Activated CD4-positive, alpha-beta T cell treated with anti-CD3 and anti-CD28 coated beads, Interleukin-2, amount 50 U/mL, for 16 hours (primary cell): Measurements from ENCODE around the gene AGTRAP.

Experiments used
- DNase-seq: peaks from one replicate; pipeline ENCODE4 v3.0.0-alpha.2; 2020

The AGTRAP gene

DNA sequence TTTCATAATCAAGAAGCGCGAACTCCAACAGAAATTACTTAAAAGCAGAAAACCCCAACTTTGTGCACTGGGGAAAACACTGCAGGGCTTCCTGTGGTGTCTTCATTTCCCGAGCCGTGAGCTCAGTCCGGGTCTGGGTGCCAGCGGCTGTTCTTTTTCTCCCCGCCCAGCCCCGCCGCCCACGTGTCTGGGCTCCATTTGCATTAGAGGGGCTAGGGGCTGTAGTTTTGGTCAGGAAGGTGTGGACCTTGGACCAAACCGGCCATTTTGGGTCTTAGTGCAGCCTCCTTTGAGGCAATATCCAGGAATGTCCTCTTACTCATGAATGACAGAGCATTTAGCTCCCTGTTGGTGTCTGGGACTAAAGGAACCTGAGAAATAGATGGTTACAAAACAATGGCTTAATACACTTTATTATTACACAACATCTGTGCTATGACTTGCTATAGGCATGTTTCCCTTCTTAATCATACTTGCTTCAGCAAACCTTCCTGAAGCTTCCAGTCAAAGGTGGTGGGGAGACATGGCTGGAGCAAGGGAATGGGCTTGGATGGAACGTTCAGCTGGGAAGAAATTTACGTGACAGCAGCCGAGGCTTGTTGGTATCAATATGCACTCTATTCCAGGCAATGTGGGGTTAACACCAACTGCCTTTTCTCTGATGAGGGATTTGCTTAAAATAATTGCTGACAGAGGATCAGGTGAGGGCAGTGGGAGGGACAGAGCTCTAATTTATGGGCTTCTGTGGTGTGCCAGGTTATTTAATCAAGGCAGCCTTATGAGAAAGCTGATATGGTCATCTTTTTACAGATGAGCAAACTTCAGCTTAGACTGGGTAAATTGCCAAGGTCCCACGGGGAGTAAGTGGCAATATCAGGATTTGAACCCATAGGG lies 1.1 kb downstream of the AGTRAP start:
- peak; percentile 63 for DNase-seq

DNA sequence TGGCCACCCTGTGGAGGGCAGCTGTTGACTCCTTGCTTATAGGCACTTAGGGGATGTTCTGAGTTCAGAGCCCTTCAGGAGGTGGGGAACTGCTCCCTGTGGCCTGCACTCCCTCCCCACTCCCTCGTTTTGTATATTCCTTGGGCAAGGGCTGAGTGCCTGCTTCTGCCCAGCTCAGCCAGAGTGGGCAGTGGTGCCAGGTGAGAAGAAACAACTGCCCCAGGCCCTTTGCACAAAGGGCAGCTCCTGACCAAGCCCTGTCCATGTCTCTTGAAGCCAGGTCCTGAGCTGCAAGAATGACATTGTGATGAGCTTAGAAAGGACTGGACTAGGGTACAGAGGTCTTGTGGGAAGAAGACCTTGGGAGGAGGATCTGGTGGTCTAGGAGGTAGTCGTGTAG lies 2.2 kb downstream of the AGTRAP start:
- no peak for DNase-seq

DNA sequence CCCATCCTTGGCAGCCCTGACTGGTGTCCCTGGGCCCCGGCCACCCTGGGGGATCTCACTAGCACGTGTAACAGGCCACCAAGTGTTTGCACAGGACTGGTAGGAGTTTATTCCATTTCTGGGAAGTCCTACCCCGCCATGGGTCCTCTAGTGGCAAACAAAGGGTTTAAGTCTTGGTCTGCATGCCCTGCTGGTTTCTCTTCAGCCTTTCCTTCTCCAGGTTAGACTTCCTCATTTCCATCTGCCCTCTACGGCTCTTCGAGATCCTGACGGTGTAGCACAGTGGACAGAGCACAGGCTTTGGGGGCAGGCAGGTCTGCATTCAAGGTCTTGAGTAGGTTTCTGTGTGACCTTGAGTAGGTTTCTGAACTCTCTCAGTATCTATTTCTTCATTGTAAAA lies 2.8 kb downstream of the AGTRAP start:
- DNase-seq = no peak

DNA sequence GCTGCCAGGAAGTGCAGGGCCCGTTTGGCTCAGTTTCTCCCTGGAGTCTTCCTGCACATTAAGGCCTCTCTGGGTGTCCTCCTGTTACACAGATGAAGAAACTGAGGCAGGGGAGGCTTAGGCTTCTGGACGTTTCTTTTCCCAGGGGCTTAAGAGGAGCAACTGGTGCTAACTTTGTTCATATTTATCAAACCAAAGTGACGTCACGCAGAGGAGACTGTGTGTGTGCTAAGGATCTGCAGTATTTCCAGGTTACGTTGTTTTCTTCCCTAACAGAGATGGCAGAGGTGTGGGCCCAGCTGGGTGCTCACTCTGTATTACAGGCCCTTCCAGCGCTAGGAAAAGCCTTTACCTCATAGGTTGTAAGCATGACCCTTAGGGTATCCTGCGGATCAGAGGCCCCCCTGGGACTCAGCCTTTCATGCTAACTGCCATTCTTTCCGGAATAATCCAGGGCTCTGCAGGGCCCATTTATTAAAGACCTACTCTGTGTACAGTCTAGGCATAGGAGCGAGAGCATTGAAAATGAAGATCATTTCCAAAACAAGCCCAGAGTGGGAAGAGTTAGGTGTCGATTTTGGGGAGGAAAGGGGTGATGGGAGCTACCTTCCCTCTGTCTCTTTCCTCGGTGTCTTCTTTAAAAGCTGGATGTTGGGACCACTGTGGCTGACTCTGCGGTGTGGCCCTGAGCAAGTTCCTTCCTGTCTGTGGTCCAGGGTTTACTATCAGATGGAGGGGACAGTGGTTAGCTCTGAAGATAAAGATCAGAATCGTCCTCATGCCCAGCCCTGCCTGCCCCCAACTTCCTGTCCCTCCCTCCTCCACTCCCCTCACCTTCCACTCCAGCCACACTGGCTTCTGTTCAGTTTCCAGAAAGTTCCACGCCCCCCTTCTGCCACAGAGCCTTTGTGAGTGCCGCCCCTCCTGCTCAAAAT lies 4.6 kb downstream of the AGTRAP start:
- peak; percentile 79 for DNase-seq

DNA sequence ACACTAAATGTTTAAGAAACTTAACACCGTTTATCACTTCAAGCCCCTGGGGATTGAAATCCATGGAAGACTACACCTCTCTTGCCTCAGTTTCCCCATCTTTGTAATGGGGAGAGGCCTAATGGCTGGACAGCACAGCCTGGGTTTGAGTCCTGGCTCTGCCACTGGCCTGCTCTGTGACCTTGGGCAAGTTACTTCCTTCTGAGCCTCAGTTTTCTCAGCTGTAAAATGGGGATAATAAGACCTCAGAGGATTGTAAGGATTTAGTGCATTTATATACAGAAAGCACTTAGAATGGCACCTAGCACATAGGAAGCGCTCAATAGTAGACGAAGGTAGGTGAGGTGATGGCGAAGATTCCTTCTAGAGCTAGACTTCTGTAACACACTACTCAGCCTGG lies 5.5 kb downstream of the AGTRAP start:
- DNase-seq = no peak

DNA sequence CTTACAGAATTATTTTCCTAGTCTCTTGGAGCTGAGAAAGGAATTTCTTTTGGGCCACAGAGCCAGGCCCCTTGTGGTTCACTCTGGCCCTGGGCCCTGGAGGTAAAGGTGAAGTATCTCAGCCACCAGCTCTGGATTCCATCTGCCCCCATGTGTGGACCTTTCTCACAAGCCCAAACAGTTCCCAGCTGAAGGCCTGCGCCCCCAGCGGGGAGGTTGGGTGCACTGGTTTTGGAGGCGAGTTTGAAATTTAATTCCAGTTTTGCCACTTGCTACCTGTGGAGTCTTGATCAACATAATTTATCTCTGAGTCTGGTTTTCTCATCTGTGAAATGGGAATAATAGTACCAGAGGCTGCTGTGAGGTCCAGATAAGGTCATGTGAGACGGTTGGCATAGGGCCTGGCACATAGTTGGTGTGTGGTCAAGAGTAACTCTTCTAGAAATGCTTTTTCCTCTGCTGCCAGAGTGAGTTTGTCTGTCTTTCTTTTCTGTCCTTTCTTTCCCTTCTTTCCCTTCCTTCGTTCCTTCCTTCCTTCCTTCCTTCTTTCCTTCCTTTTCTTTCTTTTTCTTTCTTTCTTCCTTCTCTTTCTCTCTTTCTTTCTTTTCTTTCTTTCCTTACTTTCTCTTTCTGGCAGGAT lies 6.1 kb downstream of the AGTRAP start:
- DNase-seq = no peak

DNA sequence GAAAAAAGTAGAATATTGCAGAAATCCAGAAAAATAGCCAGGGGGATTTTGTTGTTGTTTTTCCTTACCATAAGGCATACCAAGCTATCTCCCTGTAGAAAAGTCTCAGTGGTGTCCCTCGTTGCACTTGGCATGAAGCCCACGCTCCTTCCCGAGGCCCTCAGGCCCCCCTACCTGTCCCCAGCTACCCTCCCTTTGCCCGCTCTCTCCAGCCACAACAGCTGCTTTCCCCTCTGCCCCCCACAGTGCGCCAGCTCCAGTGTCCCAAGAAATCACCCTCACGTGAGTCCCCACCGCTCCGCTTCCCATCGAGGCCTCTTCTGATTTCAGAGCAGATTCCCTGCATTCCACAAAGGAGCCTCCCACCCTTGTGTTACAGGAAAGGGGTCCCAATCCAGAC lies 8.4 kb downstream of the AGTRAP start:
- no peak for DNase-seq

DNA sequence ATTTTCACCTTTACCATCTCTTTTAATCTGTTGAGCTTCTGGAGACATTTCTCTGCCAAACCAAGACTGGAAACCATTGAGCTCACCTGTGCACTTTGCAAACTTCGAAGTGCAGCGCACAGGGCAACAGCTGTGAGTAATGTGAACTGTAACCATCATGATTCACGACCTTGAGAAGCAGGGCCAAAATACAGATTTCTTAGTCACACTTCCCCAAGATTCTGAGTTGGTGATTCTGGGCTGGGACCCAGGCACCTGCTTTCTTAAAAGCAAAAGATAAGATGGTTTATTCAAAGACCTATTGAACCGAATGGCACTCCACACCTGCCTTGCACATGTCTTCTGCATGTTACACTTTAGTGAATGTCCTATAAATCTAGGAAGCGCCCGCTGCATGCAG lies 10.2 kb downstream of the AGTRAP start:
- no peak for DNase-seq

DNA sequence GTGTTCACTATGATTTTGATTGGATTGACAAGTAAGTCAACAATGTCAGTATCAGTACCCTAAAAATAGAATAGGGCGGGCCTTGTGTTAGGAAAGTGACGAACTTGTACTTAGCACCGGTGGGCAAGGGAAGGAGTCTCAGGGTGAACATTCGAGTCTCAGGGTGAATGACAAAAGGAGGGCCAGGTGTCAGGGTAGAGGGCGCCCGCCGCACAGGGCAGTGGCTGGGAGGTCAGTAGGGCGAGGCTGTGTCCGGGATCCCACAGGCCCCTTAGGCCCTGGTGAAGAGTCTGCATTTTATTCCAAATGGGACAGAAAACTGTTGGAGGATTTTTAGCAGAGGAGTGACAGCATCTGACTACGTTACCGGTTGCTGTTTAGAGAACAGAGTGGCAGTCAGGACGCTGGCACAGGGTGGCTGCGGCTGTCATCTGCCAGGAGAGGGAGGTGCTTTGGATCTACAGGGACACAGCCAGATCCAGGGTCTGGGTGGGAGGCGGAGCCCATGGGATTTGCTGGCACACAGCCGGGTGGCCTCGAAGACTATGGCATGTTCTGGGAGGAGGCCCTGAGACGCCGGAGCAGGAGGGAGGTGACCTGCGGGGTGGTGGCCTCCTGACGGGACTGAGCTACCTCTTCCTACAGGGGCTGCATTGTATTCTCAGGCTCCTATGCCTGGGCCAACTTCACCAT lies 11.0 kb downstream of the AGTRAP start:
- DNase-seq = no peak

DNA sequence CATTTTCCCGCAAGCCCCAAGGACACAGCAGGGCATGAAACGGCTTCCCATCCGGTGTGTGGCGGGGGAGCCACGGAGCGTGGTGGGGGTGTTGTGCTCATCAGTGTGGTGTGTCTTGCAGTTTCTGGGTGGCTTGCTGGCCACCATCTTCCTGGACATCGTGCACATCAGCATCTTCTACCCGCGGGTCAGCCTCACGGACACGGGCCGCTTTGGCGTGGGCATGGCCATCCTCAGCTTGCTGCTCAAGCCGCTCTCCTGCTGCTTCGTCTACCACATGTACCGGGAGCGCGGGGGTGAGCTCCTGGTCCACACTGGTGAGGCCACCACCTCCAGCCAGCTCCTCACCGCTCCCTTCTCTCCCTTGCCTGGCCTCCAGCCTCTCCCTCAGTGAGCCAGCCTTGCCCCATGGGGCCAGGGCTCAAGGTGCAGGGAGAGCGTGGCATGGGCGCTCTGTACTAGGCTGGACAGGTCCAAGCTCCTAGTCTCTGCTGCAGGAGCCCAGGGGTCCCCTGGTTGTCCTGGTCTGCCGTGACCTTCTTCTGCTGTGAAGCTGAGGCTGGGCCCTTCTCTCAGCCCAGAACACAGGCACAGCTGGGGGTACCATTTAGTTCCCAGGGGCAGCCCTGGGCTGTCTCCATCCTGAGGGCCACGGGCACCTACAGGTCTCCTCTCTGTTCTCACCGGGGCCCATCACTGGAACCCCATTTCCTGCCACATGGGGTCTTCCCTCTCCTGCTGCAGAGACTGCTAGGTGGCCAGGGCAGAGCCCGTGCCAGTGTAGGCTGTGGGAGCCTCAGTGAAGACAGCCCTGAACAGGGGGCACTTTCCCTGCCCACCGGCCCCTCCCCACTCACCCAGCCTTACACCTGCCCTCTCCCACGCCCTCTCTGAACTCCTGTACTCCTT lies 12.6 kb downstream of the AGTRAP start:
- no peak for DNase-seq

DNA sequence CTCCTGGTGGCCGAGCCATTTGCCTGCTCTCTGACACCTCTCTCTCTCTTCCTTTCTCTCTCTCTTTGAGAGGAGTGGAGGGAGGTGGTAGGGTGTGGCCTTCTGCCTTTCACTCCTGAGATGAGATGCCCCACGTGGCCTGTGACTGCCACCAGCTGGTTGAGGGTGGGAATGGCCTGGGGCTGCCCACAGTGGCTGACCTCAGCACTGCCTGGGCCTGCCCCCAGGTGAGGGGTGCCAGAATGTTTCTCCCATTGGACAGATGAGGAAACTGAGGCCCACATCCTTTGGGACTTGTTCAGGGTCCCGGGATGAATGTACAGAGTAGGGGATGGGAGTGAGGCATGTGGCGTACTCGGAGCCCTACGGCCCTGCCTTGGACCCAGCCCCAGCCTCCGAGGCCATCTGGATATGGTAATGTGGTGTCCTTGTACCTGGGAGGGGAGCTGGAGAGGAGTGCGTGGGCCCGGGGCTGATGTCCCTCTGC lies 13.3 kb downstream of the AGTRAP start:
- peak; percentile 87 for DNase-seq

DNA sequence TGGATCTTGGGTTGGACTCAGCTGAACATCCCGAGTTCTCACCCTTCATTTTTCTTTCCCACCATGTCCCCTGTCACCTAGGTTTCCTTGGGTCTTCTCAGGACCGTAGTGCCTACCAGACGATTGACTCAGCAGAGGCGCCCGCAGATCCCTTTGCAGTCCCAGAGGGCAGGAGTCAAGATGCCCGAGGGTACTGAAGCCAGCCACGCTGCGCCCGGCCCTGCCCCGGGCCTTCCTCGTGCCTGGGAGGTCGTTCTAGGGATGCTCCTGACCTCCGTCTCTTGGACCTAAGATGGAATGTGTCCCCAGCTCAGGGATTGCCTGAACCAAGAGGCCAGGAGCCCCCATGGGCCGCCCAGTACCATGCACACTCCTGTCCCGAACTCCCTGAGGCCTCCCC lies 14.1 kb downstream of the AGTRAP start:
- no peak for DNase-seq

DNA sequence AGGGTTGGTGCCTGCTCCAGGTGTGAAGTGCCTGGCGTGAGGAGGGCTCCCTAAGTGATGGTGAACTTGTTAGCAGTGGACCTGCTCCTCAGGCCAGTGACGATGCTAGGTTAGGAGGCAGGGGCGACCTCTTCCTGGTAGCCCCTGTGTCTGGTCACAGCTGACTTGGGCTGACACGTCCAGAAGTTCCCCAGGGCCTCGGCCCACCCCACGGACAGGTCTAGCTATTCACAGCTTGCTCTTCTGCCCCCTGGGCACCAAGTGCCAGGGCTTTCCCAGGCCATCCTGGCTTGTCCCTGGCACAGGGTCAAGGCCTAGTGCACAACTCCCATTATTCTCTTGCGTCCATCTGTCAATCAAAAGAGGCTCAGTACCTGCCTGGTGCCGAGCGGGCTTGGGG lies 15.2 kb downstream of the AGTRAP start:
- DNase-seq = no peak

DNA sequence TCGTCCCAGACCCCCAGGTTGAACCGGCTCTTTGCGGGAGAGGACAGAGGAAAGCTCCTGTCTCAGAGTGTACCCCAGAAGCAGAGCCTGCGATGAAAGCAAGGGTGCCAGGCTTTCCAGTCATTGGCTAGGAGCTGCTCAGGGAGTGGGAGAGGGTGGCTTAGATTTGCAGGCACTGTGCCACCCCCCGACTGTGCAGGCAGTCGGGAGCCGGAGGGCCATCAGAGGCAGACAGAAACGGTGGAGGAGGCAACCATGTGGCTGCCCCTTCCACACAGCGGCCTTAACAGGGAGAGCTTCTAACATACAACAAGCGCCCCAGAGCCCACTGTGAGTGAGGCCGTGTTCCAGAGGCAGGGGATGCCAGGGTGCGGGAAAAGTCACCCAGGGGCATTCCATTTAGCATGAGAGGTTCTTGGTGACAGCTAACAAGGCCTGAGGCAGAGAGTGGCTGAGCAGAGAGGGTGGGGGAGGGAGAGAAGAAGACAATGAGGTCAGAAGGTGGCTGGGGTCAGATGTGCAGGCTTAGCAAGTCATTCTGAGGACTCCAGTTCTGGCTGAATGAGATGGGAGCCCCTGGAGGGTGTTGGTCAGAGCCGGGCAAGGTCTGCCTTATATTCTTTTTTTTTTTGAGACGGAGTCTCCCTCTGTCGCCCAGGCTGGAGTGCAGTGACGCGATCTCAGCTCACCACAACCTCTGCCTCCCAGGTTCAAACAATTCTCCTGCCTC lies 16.6 kb downstream of the AGTRAP start:
- DNase-seq = no peak

DNA sequence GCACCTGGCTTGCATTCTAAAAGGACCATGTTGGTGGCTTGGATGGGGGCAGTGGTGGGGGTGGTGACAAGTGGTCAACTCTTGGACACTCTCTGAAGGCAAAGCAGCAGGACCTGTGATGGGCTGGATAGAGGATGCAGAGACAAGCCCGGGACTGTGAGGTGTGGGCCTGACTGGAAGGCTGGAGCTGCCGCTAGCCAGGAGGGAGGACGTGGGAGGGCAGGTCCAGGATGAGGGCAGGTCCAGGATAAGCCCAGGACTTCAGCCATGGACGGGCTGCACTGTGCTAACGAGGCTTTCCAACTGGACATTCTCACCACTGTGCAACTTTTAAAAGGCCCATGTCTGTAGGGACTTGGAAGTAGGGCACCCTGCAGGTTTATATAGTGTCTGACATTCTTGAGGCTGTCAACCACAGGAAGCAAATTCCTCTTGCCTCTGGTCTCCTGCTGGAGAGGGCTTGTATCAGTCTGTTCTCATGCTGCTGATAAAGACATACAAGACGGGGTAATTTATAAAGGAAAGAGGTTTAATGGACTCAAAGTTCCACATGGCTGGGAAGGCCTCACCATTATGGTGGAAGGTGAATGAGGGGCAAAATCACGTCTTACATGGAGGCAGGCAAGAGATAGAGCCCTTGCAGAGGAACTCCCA lies 17.7 kb downstream of the AGTRAP start:
- DNase-seq = no peak

DNA sequence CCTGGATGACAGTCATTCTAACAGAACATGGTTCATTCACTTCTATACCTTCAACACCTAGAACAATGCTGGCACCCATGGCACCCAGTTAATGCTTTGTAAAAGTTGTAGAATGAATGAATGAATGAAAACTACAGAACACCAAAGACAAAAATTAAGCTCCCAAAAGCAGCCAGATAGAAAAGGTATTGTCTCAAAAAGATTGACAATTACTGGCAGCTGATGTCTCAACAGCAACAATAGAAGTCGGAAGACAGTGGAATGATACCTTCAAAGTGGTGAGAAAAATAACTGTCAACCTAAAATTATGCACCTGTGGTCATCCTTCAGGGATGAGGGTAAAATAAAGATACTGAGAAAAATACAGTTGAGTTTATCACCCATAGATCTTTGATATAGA lies 21.1 kb downstream of the AGTRAP start:
- no peak for DNase-seq

DNA sequence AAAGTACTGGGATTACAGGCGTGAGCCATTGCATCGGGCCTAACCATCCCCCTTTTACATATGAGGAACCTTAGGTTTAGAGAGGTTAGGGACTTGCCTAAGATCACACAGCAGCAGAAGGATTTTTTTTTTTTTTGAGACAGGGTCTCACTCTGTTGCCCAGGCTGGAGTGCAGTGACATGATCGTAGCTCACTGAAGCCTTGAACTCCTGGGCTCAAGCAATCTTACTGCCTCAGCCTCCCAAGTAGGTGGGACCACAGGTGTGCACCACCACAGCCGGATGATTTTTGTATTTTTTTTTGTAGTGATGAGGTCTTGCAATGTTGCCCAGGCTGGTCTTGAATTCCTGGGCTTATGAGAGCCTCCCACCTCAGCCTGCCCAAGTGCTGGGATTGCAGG lies 23.9 kb downstream of the AGTRAP start:
- no peak for DNase-seq

DNA sequence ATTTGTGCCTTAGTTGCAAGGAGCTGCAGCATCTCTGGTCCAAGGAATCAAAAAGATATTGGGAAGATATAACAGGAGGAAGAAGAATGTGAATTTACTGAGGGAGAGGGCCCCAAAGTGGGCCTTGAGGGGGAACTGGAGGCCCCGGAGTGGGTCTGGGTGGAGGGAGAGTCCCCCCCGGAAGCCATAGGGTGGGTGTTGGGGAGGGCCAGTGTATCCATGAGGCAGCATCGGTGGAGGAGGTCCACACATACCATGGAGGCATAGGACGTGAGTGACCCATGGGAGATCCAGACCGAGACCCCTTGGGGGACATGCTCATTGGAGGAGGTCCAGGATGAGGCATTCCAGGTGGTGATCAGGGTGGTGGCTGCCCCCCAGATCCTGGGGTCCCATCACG lies 25.3 kb downstream of the AGTRAP start:
- DNase-seq = no peak

DNA sequence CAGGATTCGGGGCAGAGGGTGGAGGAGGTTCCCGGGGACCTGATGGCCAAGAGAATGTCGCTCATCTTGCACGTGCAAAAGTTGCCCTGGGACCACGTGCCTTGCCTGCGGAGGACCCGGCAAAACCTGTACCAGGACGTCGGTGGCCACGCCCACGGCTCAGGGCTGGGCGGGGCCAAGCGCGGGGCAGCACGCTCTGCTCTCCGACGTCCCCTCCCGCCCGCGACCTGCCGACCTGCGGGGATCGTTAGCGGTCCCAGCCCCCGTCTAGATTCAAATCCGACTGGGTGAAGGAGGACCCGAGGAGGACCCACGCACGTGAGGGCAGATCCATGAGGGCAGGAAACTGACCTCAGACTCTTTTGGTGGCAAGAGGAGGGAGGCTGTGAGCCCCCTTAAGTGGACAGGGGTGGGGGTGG lies 26.1 kb downstream of the AGTRAP start, which contains the start of gene C1orf167:
C1orf167 (plus strand) TSS at position 206 of the 419 bp plus-strand sequence. CDS start 2,208 bp downstream, outside the sequence.
- no peak for DNase-seq

DNA sequence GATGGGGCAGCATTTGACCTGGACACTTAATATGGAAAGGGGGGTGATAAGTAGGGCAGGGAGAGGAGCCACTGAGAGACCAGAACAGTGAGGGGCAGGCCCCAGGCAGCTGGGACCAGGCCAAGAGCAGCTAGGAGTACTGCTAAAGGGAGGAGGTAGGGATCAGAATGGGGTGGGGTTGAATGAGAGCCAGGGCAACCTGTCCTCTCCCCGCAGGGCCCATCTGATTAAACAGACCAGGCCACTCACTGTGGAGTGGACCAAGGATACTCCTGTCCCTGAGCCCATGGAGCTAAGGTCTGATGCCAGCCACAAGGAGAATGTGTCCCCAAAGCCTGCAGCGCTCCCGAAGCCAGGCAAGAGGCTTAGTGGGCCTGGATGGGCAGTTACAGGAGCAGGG lies 28.2 kb downstream of the AGTRAP start:
- no peak for DNase-seq
